HepG2 (cell line): Measurements from ENCODE around the gene LASP1. TPM values are rescaled to one million over a fixed set of nuclear protein-coding genes. Genes with fewer than 3 reads are reported as not detected.

Experiments
- AGO1 ChIP-seq: fragments of 200-400 bp; formaldehyde crosslinking; IDR thresholded peaks from 2 replicates; pipeline ENCODE4 v1.6.1; 2017; ENCODE audit warnings: mild to moderate bottlenecking, low read depth, low read length, moderate library complexity; ENCODE audit not compliant: poor library complexity, severe bottlenecking
- CBX2 ChIP-seq, 2 experiments: fragments of 200-600 bp in 1 of 2; sonication (generic); formaldehyde crosslinking in 1 of 2; IDR thresholded peaks; 2 replicates each; pipeline versions ENCODE4 v1.7.0 to v1.8.1; 2018 to 2022; ENCODE audit warnings: low read depth in 2 of 2, low read length in 1 of 2, mild to moderate bottlenecking in 1 of 2, missing genetic modification reagents in 1 of 2
- FOXP4 ChIP-seq: sonication (generic); formaldehyde crosslinking; IDR thresholded peaks from 2 replicates; pipeline ENCODE4 v1.4.0; 2020; ENCODE audit warnings: missing genetic modification reagents
- GTF3A ChIP-seq: sonication (generic); formaldehyde crosslinking; conservative IDR thresholded peaks from 2 replicates; pipeline ENCODE4 v1.4.0; 2020; ENCODE audit warnings: mild to moderate bottlenecking, missing genetic modification reagents
- HNRNPK ChIP-seq: fragments of 200-400 bp; formaldehyde crosslinking; IDR thresholded peaks from 2 replicates; pipeline ENCODE4 v1.6.1; 2018; ENCODE audit warnings: low read length, low read depth, moderate library complexity, mild to moderate bottlenecking; ENCODE audit not compliant: poor library complexity, severe bottlenecking
- KDM2A ChIP-seq: sonication (generic); formaldehyde crosslinking; IDR thresholded peaks from 2 replicates; pipeline ENCODE4 v1.4.0; 2020; ENCODE audit warnings: low read depth, missing genetic modification reagents, borderline replicate concordance
- MIER3 ChIP-seq: IDR thresholded peaks from 2 replicates; pipeline ENCODE4 v1.6.1; 2016; ENCODE audit warnings: missing compliant biosample characterization, borderline replicate concordance
- NCOA2 ChIP-seq: sonication (generic); formaldehyde crosslinking; IDR thresholded peaks from 2 replicates; pipeline ENCODE4 v1.8.0; 2022; ENCODE audit warnings: inconsistent platforms
- NONO ChIP-seq, 2 experiments: fragments of 450-650 bp in 1 of 2; sonication (generic) in 1 of 2; formaldehyde crosslinking in 1 of 2; IDR thresholded peaks in 1 of 2; conservative IDR thresholded peaks in 1 of 2; 2 replicates each; pipeline versions ENCODE4 v1.6.1 to v1.8.0; 2017 to 2022; ENCODE audit warnings: mild to moderate bottlenecking in 1 of 2, missing genetic modification reagents in 1 of 2, moderate library complexity in 1 of 2
- PPARG ChIP-seq: conservative IDR thresholded peaks from 2 replicates; pipeline ENCODE4 v1.6.1; 2016; ENCODE audit warnings: missing biosample characterization, missing genetic modification reagents
- SETDB1 ChIP-seq: sonication (generic); formaldehyde crosslinking; IDR thresholded peaks from 2 replicates; pipeline ENCODE4 v1.5.1; 2020; ENCODE audit warnings: missing genetic modification reagents, mild to moderate bottlenecking, borderline replicate concordance
- SOX6 ChIP-seq, 2 experiments: fragments of 450-650 bp in 1 of 2; sonication (generic) in 1 of 2; formaldehyde crosslinking in 1 of 2; IDR thresholded peaks; 2 replicates each; pipeline versions ENCODE4 v1.4.0 to v1.6.1; 2017 to 2020; ENCODE audit warnings: antibody characterized with exemption in 1 of 2, mild to moderate bottlenecking in 1 of 2, missing genetic modification reagents in 1 of 2
- ZNF12 ChIP-seq: sonication (generic); formaldehyde crosslinking; IDR thresholded peaks from 2 replicates; pipeline ENCODE4 v1.5.0; 2020; ENCODE audit warnings: missing genetic modification reagents
- ZNF639 ChIP-seq: conservative IDR thresholded peaks from 2 replicates; pipeline ENCODE4 v1.6.1; 2018; ENCODE audit warnings: missing genetic modification reagents
- ZNF800 ChIP-seq: sonication (generic); formaldehyde crosslinking; IDR thresholded peaks from 2 replicates; pipeline ENCODE4 v1.4.0; 2020; ENCODE audit warnings: missing genetic modification reagents
- ZSCAN31 ChIP-seq: sonication (generic); formaldehyde crosslinking; IDR thresholded peaks from 2 replicates; pipeline ENCODE4 v1.5.0; 2020; ENCODE audit warnings: low read depth, mild to moderate bottlenecking, missing genetic modification reagents
- ZSCAN9 ChIP-seq: IDR thresholded peaks from 2 replicates; pipeline ENCODE4 v1.6.1; 2016; ENCODE audit warnings: borderline replicate concordance
- polyA plus RNA-seq, 8 experiments: library from polyadenylated mRNA; depleted of rRNA in 3 of 8; stranded (reverse) in 7 of 8; unstranded in 1 of 8; fragments of >200 nt; fragmentation: Illumina TruSeq in 4 of 8; extraction: Trizol in 4 of 8; gene quantifications; 2 replicates each; pipeline versions ENCODE4 v1.2.1 to v1.2.3, GENCODE V29; 2011 to 2016; ENCODE audit warnings: low read depth in 4 of 8, missing spikeins in 1 of 8, mixed read lengths in 1 of 8; ENCODE audit not compliant: insufficient read depth in 1 of 8
- total RNA-seq, 5 experiments: library from RNA; depleted of rRNA; stranded (reverse); fragments of >200 nt; fragmentation: Illumina TruSeq; extraction: Trizol; gene quantifications; 2 replicates each; pipeline ENCODE4 v1.2.3, GENCODE V29; 2016; ENCODE audit warnings: low read depth in 1 of 5
- TF ChIP-seq, protein P1 (sequence below), 2 experiments: fragments of 450-650 bp in 1 of 2; sonication (generic) in 1 of 2; formaldehyde crosslinking; IDR thresholded peaks; 2 replicates each; pipeline versions ENCODE4 v1.5.0 to v1.8.0; 2020 to 2022; ENCODE audit warnings: mild to moderate bottlenecking in 1 of 2, missing genetic modification reagents in 1 of 2
- TF ChIP-seq, protein P2 (sequence below): sonication (generic); formaldehyde crosslinking; IDR thresholded peaks from 2 replicates; pipeline ENCODE4 v1.5.0; 2020; ENCODE audit warnings: mild to moderate bottlenecking, missing genetic modification reagents

Gene LASP1
- total and polyA plus RNA-seq, 2 of the 13 experiments (the other 11 are each of a cell fraction or from before 2014, with no cell fraction given) = 70.1 to 97.0 TPM

DNA sequence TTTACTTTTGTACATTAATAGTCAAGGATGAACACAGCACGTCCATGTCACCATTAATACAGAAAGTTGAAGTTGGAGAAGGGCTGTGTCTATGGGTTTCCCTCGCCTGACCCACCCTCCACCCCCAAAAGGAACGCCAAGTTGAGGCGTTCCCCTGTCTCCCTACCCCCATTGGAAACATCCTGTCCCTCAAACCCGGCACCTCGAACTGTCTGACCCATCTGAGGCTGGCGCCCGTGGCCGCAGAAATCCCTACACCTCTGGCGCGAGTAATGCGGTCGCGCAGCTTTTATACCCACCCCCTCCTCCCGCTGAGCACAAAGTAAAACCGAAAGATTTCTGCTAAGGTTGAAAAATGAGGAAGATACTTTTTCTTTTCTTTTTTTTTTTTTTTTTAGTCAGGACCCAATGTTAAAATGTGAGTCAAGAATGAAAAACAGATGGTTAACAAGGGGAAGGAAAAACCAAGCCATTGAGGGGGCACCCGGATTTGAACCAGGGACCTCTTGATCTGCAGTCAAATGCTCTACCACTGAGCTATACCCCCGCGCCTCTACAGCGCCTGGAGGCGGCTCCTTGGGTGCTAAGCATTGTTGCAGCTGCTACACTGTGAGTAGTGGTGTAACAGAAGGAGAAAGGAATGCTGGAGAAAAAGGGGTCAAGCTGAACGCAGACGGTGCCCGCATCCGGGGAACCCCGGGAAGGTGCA lies 887 bp upstream of the LASP1 start (continued):
- TF ChIP-seq ZNF800 = peak; percentile 31; the same call in 1 of the 2 replicates
- peak; percentile 91 for TF ChIP-seq KDM2A (CRISPR knock-in tag)
- no peak for TF ChIP-seq NONO (IDR thresholded peaks at IDR 0.05)
- peak; percentile 83 for TF ChIP-seq NONO (CRISPR knock-in tag; conservative IDR thresholded peaks at IDR 0.05)
- TF ChIP-seq AGO1 = no peak
- no peak for TF ChIP-seq CBX2 (IDR thresholded peaks at IDR 0.05; ENCODE audit: low read depth, low read length)
- no peak for TF ChIP-seq CBX2 (CRISPR knock-in tag; IDR thresholded peaks at IDR 0.05; ENCODE audit: low read depth)
- TF ChIP-seq GTF3A (CRISPR knock-in tag) = peak; percentile 97; the same call in 1 of the 2 replicates
- TF ChIP-seq HNRNPK = no peak
- peak; percentile 24; the same call in 1 of the 2 replicates for TF ChIP-seq FOXP4
- TF ChIP-seq NCOA2 (CRISPR knock-in tag) = peak; percentile 54; the same call in 1 of the 2 replicates
- TF ChIP-seq, protein P1, sequence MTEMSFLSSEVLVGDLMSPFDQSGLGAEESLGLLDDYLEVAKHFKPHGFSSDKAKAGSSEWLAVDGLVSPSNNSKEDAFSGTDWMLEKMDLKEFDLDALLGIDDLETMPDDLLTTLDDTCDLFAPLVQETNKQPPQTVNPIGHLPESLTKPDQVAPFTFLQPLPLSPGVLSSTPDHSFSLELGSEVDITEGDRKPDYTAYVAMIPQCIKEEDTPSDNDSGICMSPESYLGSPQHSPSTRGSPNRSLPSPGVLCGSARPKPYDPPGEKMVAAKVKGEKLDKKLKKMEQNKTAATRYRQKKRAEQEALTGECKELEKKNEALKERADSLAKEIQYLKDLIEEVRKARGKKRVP (CRISPR knock-in tag; IDR thresholded peaks at IDR 0.05) = peak in 1 of 2 experiments; percentile 57; a peak in 1 of 4 replicates
- no peak for TF ChIP-seq SOX6 (IDR thresholded peaks at IDR 0.05)
- TF ChIP-seq SOX6 (CRISPR knock-in tag; IDR thresholded peaks at IDR 0.05) = peak; percentile 58; the same call in 1 of the 2 replicates
- TF ChIP-seq MIER3 (CRISPR knock-in tag) = peak; percentile 74; the same call in 1 of the 2 replicates
- TF ChIP-seq ZSCAN31 (CRISPR knock-in tag) = no peak; the same call in 1 of the 2 replicates
- peak; percentile 69; the same call in 1 of the 2 replicates for TF ChIP-seq ZNF639 (CRISPR knock-in tag)
- TF ChIP-seq PPARG = peak; percentile 54; the same call in 1 of the 2 replicates
- TF ChIP-seq, protein P2, sequence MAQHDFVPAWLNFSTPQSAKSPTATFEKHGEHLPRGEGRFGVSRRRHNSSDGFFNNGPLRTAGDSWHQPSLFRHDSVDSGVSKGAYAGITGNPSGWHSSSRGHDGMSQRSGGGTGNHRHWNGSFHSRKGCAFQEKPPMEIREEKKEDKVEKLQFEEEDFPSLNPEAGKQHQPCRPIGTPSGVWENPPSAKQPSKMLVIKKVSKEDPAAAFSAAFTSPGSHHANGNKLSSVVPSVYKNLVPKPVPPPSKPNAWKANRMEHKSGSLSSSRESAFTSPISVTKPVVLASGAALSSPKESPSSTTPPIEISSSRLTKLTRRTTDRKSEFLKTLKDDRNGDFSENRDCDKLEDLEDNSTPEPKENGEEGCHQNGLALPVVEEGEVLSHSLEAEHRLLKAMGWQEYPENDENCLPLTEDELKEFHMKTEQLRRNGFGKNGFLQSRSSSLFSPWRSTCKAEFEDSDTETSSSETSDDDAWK = no peak
- TF ChIP-seq ZNF12 = peak; percentile 89
- 0 out of 2 replicates have a peak, but pooled peaks have one; percentile 67 for TF ChIP-seq ZSCAN9 (CRISPR knock-in tag)
- no peak for TF ChIP-seq SETDB1 (CRISPR knock-in tag)
